ENCODE results near the gene NCAM2. TPM values are rescaled to one million over a fixed set of nuclear protein-coding genes. Genes with fewer than 3 reads are reported as not detected.

Gene NCAM2
- total RNA-seq, 4 donors from 2014 or later: 0.96 to 1.6 TPM; not detected in 2

- Histone ChIP-seq H3K27me3 (no peaks in the 10 kb centered on the region), H3K9me3 (no peaks in the 10 kb centered on the region), H3K4me1 (no peaks in the 10 kb centered on the region), H3K27ac (no peak overlapping the region), H3K4me3 (no peak overlapping the region), H3K36me3 (no peaks in the 10 kb centered on the region)
- WGBS, 2 donors (ENCODE audit: low coverage in 1 of 2): 30 to 56% methylated on average over 3 to 4 of the region's 4 CpGs
- in situ Hi-C loops (cut with MboI; ENCODE audit: low pct_ligation_motif_present in 1 of 4, low pct_unique_long_range_greater_than_20kb in 1 of 4, low sequenced_read_pairs in 3 of 4) (no loop called here), intact Hi-C loops (cut with DNase I; ENCODE audit: low total_unique reads) (loop anchor here (5.0 kb wide), 1 partner anchor 209 kb away; no protein-coding TSS in a partner anchor)
- TF ChIP-seq POLR2AphosphoS5 (IDR thresholded peaks at IDR 0.05) (no peak), POLR2A (IDR thresholded peaks at IDR 0.05) (no peak), CTCF (IDR thresholded peaks at IDR 0.05) (no peak)
- no peak for DNase-seq
Observed at GRCh38 chr21:21286170-21286798, 288.1 kb downstream of the NCAM2 start.

GRCh38 chr21:21290751-21291150 is 292.5 kb downstream of the NCAM2 start:
- Histone ChIP-seq H3K27ac (no peak overlapping the region), H3K27me3 (no peaks in the 10 kb centered on the region), H3K4me3 (no peak overlapping the region), H3K36me3 (no peaks in the 10 kb centered on the region), H3K9me3 (no peaks in the 10 kb centered on the region), H3K4me1 (no peaks in the 10 kb centered on the region)
- no peak for TF ChIP-seq POLR2A (IDR thresholded peaks at IDR 0.05)
- no peak for TF ChIP-seq CTCF (IDR thresholded peaks at IDR 0.05)
- TF ChIP-seq EP300 (IDR thresholded peaks at IDR 0.05; ENCODE audit: low read depth): no peak
- TF ChIP-seq POLR2AphosphoS5 (IDR thresholded peaks at IDR 0.05): no peak
- WGBS, 2 donors (ENCODE audit: low coverage in 1 of 2): 70 to 75% methylated on average over 3 to 4 of the region's 4 CpGs
- intact Hi-C loops (cut with DNase I; ENCODE audit: low total_unique reads): no loop called here
- no peak for DNase-seq
- in situ Hi-C loops (cut with MboI; ENCODE audit: low pct_ligation_motif_present in 1 of 4, low pct_unique_long_range_greater_than_20kb in 1 of 4, low sequenced_read_pairs in 3 of 4): no loop called here

GRCh38 chr21:21291883-21292569 is 293.8 kb downstream of the NCAM2 start:
- Histone ChIP-seq H3K36me3 (no peaks in the 10 kb centered on the region), H3K27ac (no peak overlapping the region), H3K27me3 (no peaks in the 10 kb centered on the region), H3K9me3 (no peaks in the 10 kb centered on the region), H3K4me1 (no peaks in the 10 kb centered on the region), H3K4me3 (no peak overlapping the region)
- TF ChIP-seq POLR2AphosphoS5 (IDR thresholded peaks at IDR 0.05): no peak
- no peak for TF ChIP-seq POLR2A (IDR thresholded peaks at IDR 0.05)
- no peak for TF ChIP-seq CTCF (IDR thresholded peaks at IDR 0.05)
- no peak for TF ChIP-seq EP300 (IDR thresholded peaks at IDR 0.05; ENCODE audit: low read depth)
- no peak for DNase-seq
- in situ Hi-C loops (cut with MboI; ENCODE audit: low pct_ligation_motif_present in 1 of 4, low pct_unique_long_range_greater_than_20kb in 1 of 4, low sequenced_read_pairs in 3 of 4) (no loop called here), intact Hi-C loops (cut with DNase I; ENCODE audit: low total_unique reads) (no loop called here)
- 92 to 97% methylated on average over 3 of the region's 3 CpGs for WGBS, 2 donors (ENCODE audit: low coverage in 1 of 2)

GRCh38 chr21:21295303-21295702 is 297.1 kb downstream of the NCAM2 start:
- no peaks in the 10 kb centered on the region for H3K27me3 ChIP-seq
- in situ Hi-C loops (cut with MboI; ENCODE audit: low pct_ligation_motif_present in 1 of 4, low pct_unique_long_range_greater_than_20kb in 1 of 4, low sequenced_read_pairs in 3 of 4): no loop called here
- TF ChIP-seq CTCF (IDR thresholded peaks at IDR 0.05) (no peak), POLR2AphosphoS5 (IDR thresholded peaks at IDR 0.05) (no peak), EP300 (IDR thresholded peaks at IDR 0.05; ENCODE audit: low read depth) (no peak), POLR2A (IDR thresholded peaks at IDR 0.05) (no peak)
- intact Hi-C loops (cut with DNase I; ENCODE audit: low total_unique reads): no loop called here
- H3K4me1 ChIP-seq: no peaks in the 10 kb centered on the region
- H3K27ac ChIP-seq: no peak overlapping the region
- H3K36me3 ChIP-seq: no peaks in the 10 kb centered on the region
- DNase-seq: no peak
- WGBS, 2 donors (ENCODE audit: low coverage in 1 of 2): 94 to 97% methylated on average over 3 of the region's 3 CpGs
- H3K9me3 ChIP-seq: no peaks in the 10 kb centered on the region
- H3K4me3 ChIP-seq: no peak overlapping the region
